K562 (cell line): ENCODE data around the gene SLC26A11. TPM values are rescaled to one million over a fixed set of nuclear protein-coding genes. Genes with fewer than 3 reads are reported as not detected.

Source experiments
- ATAC-seq: fragments of 200-7000 bp; cut with Tn5 transposase; 3 replicates; pipeline ENCODE4 v1.9.1; 2020; ENCODE audit warnings: moderate library complexity
- BruUV-seq: library from RNA; stranded (reverse); fragments of 400-500 nt; replicated peaks from 2 replicates; lab custom pipeline; 2021; lab: Mats Ljungman, UMichigan
- CTCF ChIA-PET: fragments of 300-600 bp; formaldehyde crosslinking; extraction: SDS; loops from one replicate; lab custom pipeline; 2021; ENCODE audit warnings: low intra/inter-chr PET ratio; lab: Yijun Ruan, JAX
- POLR2A ChIA-PET: fragments of 300-600, 350-650 bp; sonication (Branson Sonifier 250); formaldehyde crosslinking; extraction: SDS; loops from one replicate; lab custom pipeline; 2021; ENCODE audit warnings: antibody characterized with exemption, inconsistent platforms; lab: Yijun Ruan, JAX
- DNase-seq, 4 experiments: peaks; one replicate each; pipeline versions ENCODE4 v3.0.0 to v3.0.0-alpha.2; 2011 to 2018; ENCODE audit warnings: low spot score in 3 of 4, mixed read lengths in 3 of 4; ENCODE audit errors: extremely low read depth in 1 of 4
- FAIRE-seq: peaks from 2 replicates; lab custom pipeline; 2011; peaks lifted over from hg19 to GRCh38; lab: Jason Lieb, UNC
- H2AFZ ChIP-seq: 2 replicates; pipeline ENCODE4 v1.6.0; 2011; ENCODE audit warnings: low read depth, low read length, control low read depth, inconsistent platforms
- H3K27ac ChIP-seq: fragments of 200-600 bp; 3 replicates; pipeline ENCODE4 v1.8.0; 2011; ENCODE audit warnings: low read depth, mild to moderate bottlenecking, control low read depth, inconsistent platforms, low read length, moderate library complexity, mixed read lengths; ENCODE audit errors: extremely low read depth
- H3K27me3 ChIP-seq, 2 experiments: fragments of 300-600 bp in 1 of 2; 2 replicates in 1 of 2; 3 replicates in 1 of 2; pipeline versions ENCODE4 v1.6.0 to v1.8.0; 2011; ENCODE audit warnings: inconsistent platforms in 2 of 2, low read length in 2 of 2, mild to moderate bottlenecking in 1 of 2, mixed read lengths in 1 of 2, moderate library complexity in 1 of 2; ENCODE audit not compliant: control insufficient read depth in 2 of 2, insufficient read depth in 2 of 2
- H3K36me3 ChIP-seq: fragments of 300-600 bp; 3 replicates; pipeline ENCODE4 v1.8.0; 2011; ENCODE audit warnings: mild to moderate bottlenecking, low read length, inconsistent platforms; ENCODE audit not compliant: control insufficient read depth, insufficient read depth
- H3K4me1 ChIP-seq, 2 experiments: fragments of 200-600 bp in 1 of 2; replicated peaks in 1 of 2; 2 replicates in 1 of 2; 3 replicates in 1 of 2; pipeline versions ENCODE4 v1.5.1 to v1.8.0; 2011; ENCODE audit warnings: inconsistent platforms in 2 of 2, low read length in 2 of 2, mild to moderate bottlenecking in 1 of 2, mixed read lengths in 1 of 2, moderate library complexity in 1 of 2; ENCODE audit not compliant: control insufficient read depth in 2 of 2, insufficient read depth in 2 of 2
- H3K4me2 ChIP-seq: 2 replicates; pipeline ENCODE4 v1.6.1; 2011; ENCODE audit warnings: low read length, control low read depth, inconsistent platforms, mixed read lengths; ENCODE audit not compliant: insufficient read depth
- H3K4me3 ChIP-seq: fragments of 200-600 bp; sonication (generic), shearing (Covaris generic); 2 replicates; pipeline ENCODE4 v1.5.1; 2016; ENCODE audit warnings: control low read depth, inconsistent platforms
- H3K79me2 ChIP-seq: fragments of 200-600 bp; 3 replicates; pipeline ENCODE4 v1.8.0; 2011; ENCODE audit warnings: low read length, inconsistent platforms; ENCODE audit not compliant: control insufficient read depth, insufficient read depth
- H3K9ac ChIP-seq, 2 experiments: 2 replicates each; pipeline versions ENCODE4 v1.6.0 to v1.6.1; 2011; ENCODE audit warnings: low read depth in 2 of 2, low read length in 2 of 2, control low read depth in 1 of 2, inconsistent platforms in 1 of 2, mild to moderate bottlenecking in 1 of 2, mixed read lengths in 1 of 2; ENCODE audit not compliant: insufficient read depth in 1 of 2
- H3K9me1 ChIP-seq: one replicate; pipeline ENCODE4 v1.6.0; 2011; ENCODE audit warnings: inconsistent platforms, mild to moderate bottlenecking, low read length, moderate library complexity; ENCODE audit not compliant: control insufficient read depth, insufficient read depth
- H3K9me3 ChIP-seq: replicated peaks from 2 replicates; pipeline ENCODE4 v1.5.1; 2011; ENCODE audit warnings: low read depth, low read length, inconsistent platforms; ENCODE audit not compliant: control insufficient read depth, insufficient read depth
- H4K20me1 ChIP-seq: replicated peaks from 2 replicates; pipeline ENCODE4 v1.6.1; 2011; ENCODE audit warnings: low read length, inconsistent platforms, mixed read lengths; ENCODE audit not compliant: control insufficient read depth, insufficient read depth
- CCNT2 ChIP-seq: IDR thresholded peaks from 2 replicates; pipeline ENCODE4 v1.6.1; 2011; ENCODE audit warnings: borderline replicate concordance, low read depth, mild to moderate bottlenecking, moderate library complexity, mixed read lengths, low read length; ENCODE audit not compliant: insufficient read length; ENCODE audit errors: extremely low read depth
- CXXC5 ChIP-seq: fragments of 250-450 bp; sonication (Bioruptor Pico); IDR thresholded peaks from 2 replicates; pipeline ENCODE4 v1.8.0; 2022; ENCODE audit warnings: inconsistent platforms, mild to moderate bottlenecking, moderate library complexity
- HEY1 ChIP-seq: fragments of 250-450 bp; sonication (Bioruptor Pico); IDR thresholded peaks from 2 replicates; pipeline ENCODE4 v1.5.0; 2020; ENCODE audit warnings: mild to moderate bottlenecking, moderate library complexity, borderline replicate concordance
- HNRNPL ChIP-seq: fragments of 200-400 bp; formaldehyde crosslinking; IDR thresholded peaks from 2 replicates; pipeline ENCODE4 v1.6.1; 2017; ENCODE audit warnings: low read depth, mild to moderate bottlenecking, low read length
- NONO ChIP-seq, 2 experiments: fragments of 200-400 bp in 1 of 2; fragments of 450-650 bp in 1 of 2; formaldehyde crosslinking in 1 of 2; IDR thresholded peaks; 2 replicates each; pipeline ENCODE4 v1.6.1; 2017; ENCODE audit warnings: low read depth in 2 of 2, mild to moderate bottlenecking in 2 of 2, moderate library complexity in 2 of 2, low read length in 1 of 2
- PHF8 ChIP-seq: fragments of 200-600 bp; sonication (generic); IDR thresholded peaks from 2 replicates; pipeline ENCODE4 v1.6.1; 2012; ENCODE audit warnings: mixed run types, mild to moderate bottlenecking, inconsistent platforms, low read length, moderate library complexity, borderline replicate concordance
- PRMT5 ChIP-seq: sonication (generic); formaldehyde crosslinking; IDR thresholded peaks from 2 replicates; pipeline ENCODE4 v1.5.0; 2020; ENCODE audit warnings: missing genetic modification reagents
- SAP30 ChIP-seq: fragments of 200-600 bp; sonication (generic); IDR thresholded peaks from 2 replicates; pipeline ENCODE4 v1.6.1; 2012; ENCODE audit warnings: borderline replicate concordance, low read depth, mild to moderate bottlenecking, moderate library complexity, low read length, control low read depth, inconsistent platforms; ENCODE audit not compliant: insufficient read depth, poor library complexity, severe bottlenecking
- SIN3B ChIP-seq: fragments of 450-650 bp; IDR thresholded peaks from 2 replicates; pipeline ENCODE4 v1.6.1; 2017; ENCODE audit warnings: low read depth, mild to moderate bottlenecking, moderate library complexity
- SIRT6 ChIP-seq: IDR thresholded peaks from one replicate; pipeline ENCODE4 v1.6.1; 2012; ENCODE audit warnings: low read depth, mild to moderate bottlenecking, control low read depth, inconsistent platforms, low read length, moderate library complexity
- SP2 ChIP-seq: IDR thresholded peaks from 2 replicates; pipeline ENCODE4 v1.6.1; 2011; ENCODE audit warnings: mild to moderate bottlenecking, low read depth, low read length, moderate library complexity; ENCODE audit not compliant: poor library complexity, severe bottlenecking; ENCODE audit errors: extremely low read depth
- ZNF134 ChIP-seq: fragments of 250-450 bp; sonication (Bioruptor Pico); conservative IDR thresholded peaks from 2 replicates; pipeline ENCODE4 v1.4.0; 2020
- ZNF639 ChIP-seq, 2 experiments: fragments of 200-800 bp in 1 of 2; sonication (Bioruptor generic) in 1 of 2; sonication (generic) in 1 of 2; formaldehyde crosslinking in 1 of 2; IDR thresholded peaks in 1 of 2; conservative IDR thresholded peaks in 1 of 2; 2 replicates each; pipeline versions ENCODE4 v1.5.0 to v1.6.1; 2016 to 2020; ENCODE audit warnings: missing compliant biosample characterization in 1 of 2, missing genetic modification characterization in 1 of 2, missing genetic modification reagents in 1 of 2
- WGBS: fragments of 100-300 bp; shearing (Covaris generic); methylation state at CpG from one replicate; pipeline ENCODE4 v1.1.6; 2016; ENCODE audit warnings: low coverage, mixed read lengths; ENCODE audit not compliant: insufficient coverage; ENCODE audit errors: missing lambda C conversion rate; 5-methylcytosine and 5-hydroxymethylcytosine counted together
- in situ Hi-C: fragments of 300-500 bp; cut with MboI; formaldehyde crosslinking; loops from 4 replicates; pipeline ENCODE4 v1.15.0; 2018; ENCODE audit warnings: inconsistent platforms, mixed read lengths
- intact Hi-C: fragments of 100-400 bp; cut with micrococcal nuclease; formaldehyde crosslinking; loops from 2 replicates; pipeline ENCODE4 v1.14.2; 2022
- polyA plus RNA-seq, 8 experiments: library from polyadenylated mRNA; depleted of rRNA in 4 of 8; stranded (reverse) in 5 of 8; unstranded in 3 of 8; fragments of >200 nt; fragmentation: Nextera tagmentation in 2 of 8; fragmentation: Illumina TruSeq in 1 of 8; extraction: Ambion mirVana in 2 of 8; extraction: Trizol in 1 of 8; gene quantifications; 2 replicates each; pipeline versions ENCODE4 v1.2.1 to v1.2.3, GENCODE V29; 2011 to 2014; ENCODE audit warnings: inconsistent platforms in 1 of 8, missing spikeins in 1 of 8
- total RNA-seq, 7 experiments: library from RNA; depleted of rRNA in 6 of 7; stranded (reverse); fragments of >200 nt in 6 of 7; fragmentation: Illumina TruSeq in 2 of 7; extraction: Trizol in 2 of 7; gene quantifications; 2 replicates each; pipeline versions ENCODE4 v1.2.1 to v1.2.3, GENCODE V29; 2011 to 2021; ENCODE audit warnings: low replicate concordance in 1 of 7
- TF ChIP-seq, protein P1 (sequence below), 2 experiments: IDR thresholded peaks; 2 replicates each; pipeline ENCODE4 v1.6.1; 2011; ENCODE audit warnings: borderline replicate concordance in 1 of 2, control low read depth in 1 of 2, low read depth in 1 of 2, low read length in 1 of 2, mild to moderate bottlenecking in 1 of 2, mixed read lengths in 1 of 2, moderate library complexity in 1 of 2; ENCODE audit not compliant: insufficient read depth in 1 of 2, insufficient read length in 1 of 2, poor library complexity in 1 of 2, severe bottlenecking in 1 of 2; ENCODE audit errors: extremely low read depth in 1 of 2
- TF ChIP-seq, protein P2 (sequence below): IDR thresholded peaks from 2 replicates; pipeline ENCODE4 v1.6.1; 2014; ENCODE audit warnings: antibody characterized with exemption

The SLC26A11 gene
- total and polyA plus RNA-seq, 9 of the 15 experiments (the other 6 are each of a cell fraction or from before 2014, with no cell fraction given), result 0.06 to 3.1 (median 1.2) TPM; not detected in 1

- intact Hi-C loops, result no loop called here
- H3K9ac ChIP-seq, result peak within 1 kb of the TSS; percentile 78 to 98
- H2AFZ ChIP-seq, result peak within 1 kb of the TSS; percentile 64
- peaks cover 59 to 77% of the 10 kb centered on the region in 2 experiments for H3K4me1 ChIP-seq
- H3K27me3 ChIP-seq, result no peaks in the 10 kb centered on the region
- BruUV-seq, result no TSS peak
- ChIA-PET POLR2A (no interaction called here), CTCF (no interaction called here)
- in situ Hi-C loops, result no loop called here
- H3K4me2 ChIP-seq, result peak within 1 kb of the TSS; percentile 84
- no peaks in the 10 kb centered on the region for H3K9me1 ChIP-seq
- peak within 1 kb of the TSS; percentile 65 for H3K4me3 ChIP-seq
- peak; percentile 44 for ATAC-seq
- H3K9me3 ChIP-seq, result no peaks in the 10 kb centered on the region
- DNase-seq, result peak; percentile 60 to 95 (median 90)
- WGBS, result 0% methylated on average over 3 of the region's 54 CpGs
- FAIRE-seq, result no peak
- peaks cover 14% of the 10 kb centered on the region; the same call in 2 of the 3 replicates for H3K36me3 ChIP-seq
- H4K20me1 ChIP-seq, result no peaks in the 10 kb centered on the region
- peak within 1 kb of the TSS; percentile 84 for H3K27ac ChIP-seq
- H3K79me2 ChIP-seq, result peaks cover 27% of the 10 kb centered on the region
- TF ChIP-seq ZNF639 (CRISPR knock-in tag; conservative IDR thresholded peaks at IDR 0.05 in 1 of 2, IDR thresholded peaks at IDR 0.05 in 1 of 2), result peak in 1 of 2 experiments; percentile 86; a peak in 2 of 4 replicates
- peak in 1 of 2 experiments; percentile 76; a peak in 2 of 4 replicates for TF ChIP-seq NONO (IDR thresholded peaks at IDR 0.05; ENCODE audit: low read depth in 2 of 2, low read length in 1 of 2)
- no peak for TF ChIP-seq SIRT6
- peak; percentile 38; the same call in 1 of the 2 replicates for TF ChIP-seq PHF8
- peak; percentile 50 for TF ChIP-seq CCNT2
- no peak for TF ChIP-seq ZNF134 (CRISPR knock-in tag)
- no peak for TF ChIP-seq SP2
- TF ChIP-seq CXXC5 (CRISPR knock-in tag), result peak; percentile 35
- peak; percentile 27 for TF ChIP-seq SAP30
- TF ChIP-seq, protein P1, sequence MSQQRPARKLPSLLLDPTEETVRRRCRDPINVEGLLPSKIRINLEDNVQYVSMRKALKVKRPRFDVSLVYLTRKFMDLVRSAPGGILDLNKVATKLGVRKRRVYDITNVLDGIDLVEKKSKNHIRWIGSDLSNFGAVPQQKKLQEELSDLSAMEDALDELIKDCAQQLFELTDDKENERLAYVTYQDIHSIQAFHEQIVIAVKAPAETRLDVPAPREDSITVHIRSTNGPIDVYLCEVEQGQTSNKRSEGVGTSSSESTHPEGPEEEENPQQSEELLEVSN (IDR thresholded peaks at IDR 0.05; ENCODE audit: borderline replicate concordance in 1 of 2, extremely low read depth in 1 of 2, insufficient read depth in 1 of 2, insufficient read length in 1 of 2, low read depth in 1 of 2, low read length in 1 of 2, poor library complexity in 1 of 2, severe bottlenecking in 1 of 2), result peak in 1 of 2 experiments; percentile 63
- TF ChIP-seq, protein P2, sequence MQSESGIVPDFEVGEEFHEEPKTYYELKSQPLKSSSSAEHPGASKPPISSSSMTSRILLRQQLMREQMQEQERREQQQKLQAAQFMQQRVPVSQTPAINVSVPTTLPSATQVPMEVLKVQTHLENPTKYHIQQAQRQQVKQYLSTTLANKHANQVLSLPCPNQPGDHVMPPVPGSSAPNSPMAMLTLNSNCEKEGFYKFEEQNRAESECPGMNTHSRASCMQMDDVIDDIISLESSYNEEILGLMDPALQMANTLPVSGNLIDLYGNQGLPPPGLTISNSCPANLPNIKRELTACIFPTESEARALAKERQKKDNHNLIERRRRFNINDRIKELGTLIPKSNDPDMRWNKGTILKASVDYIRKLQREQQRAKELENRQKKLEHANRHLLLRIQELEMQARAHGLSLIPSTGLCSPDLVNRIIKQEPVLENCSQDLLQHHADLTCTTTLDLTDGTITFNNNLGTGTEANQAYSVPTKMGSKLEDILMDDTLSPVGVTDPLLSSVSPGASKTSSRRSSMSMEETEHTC, result 0 out of 2 replicates have a peak, but pooled peaks have one; percentile 26
- TF ChIP-seq SIN3B, result peak; percentile 29; the same call in 1 of the 2 replicates
- TF ChIP-seq HNRNPL, result 0 out of 2 replicates have a peak, but pooled peaks have one; percentile 26
- no peak for TF ChIP-seq PRMT5 (CRISPR knock-in tag)
- no peak for TF ChIP-seq HEY1 (CRISPR knock-in tag)
Measured at GRCh38 chr17:80260791-80261158, 40.5 kb downstream of the SLC26A11 start, which contains the start of gene RNF213. TSS of gene RNF213 (plus strand) at chr17:80260852. CDS start at chr17:80263682, 2,830 bp downstream.
